Sigmoid colon (tissue), 3 donors: ENCODE measurements around the gene CRTC1.

Experiments used
- CTCF ChIP-seq, 4 experiments: fragments of 450-650 bp in 3 of 4; fragments of 200-600 bp in 1 of 4; IDR thresholded peaks; one replicate each; pipeline ENCODE4 v1.5.1; 2016 to 2019; ENCODE audit warnings: antibody characterized with exemption in 4 of 4, mild to moderate bottlenecking in 3 of 4, moderate library complexity in 2 of 4
- POLR2A ChIP-seq, 2 donors: fragments of 450-650 bp; IDR thresholded peaks; one replicate each; pipeline ENCODE4 v1.6.1; 2016; ENCODE audit warnings: antibody characterized with exemption in 2 of 2, mild to moderate bottlenecking in 2 of 2, moderate library complexity in 2 of 2

- TF ChIP-seq CTCF (IDR thresholded peaks at IDR 0.05) (no peak), POLR2A (IDR thresholded peaks at IDR 0.05) (no peak)
Observed at GRCh38 chr19:18799389-18799970, 116.0 kb downstream of the CRTC1 start.
